Adrenal gland (tissue), 12 donors: Measurements from ENCODE around the gene OBSL1. TPM values are rescaled to one million over a fixed set of nuclear protein-coding genes. Genes with fewer than 3 reads are reported as not detected.

Source experiments
- DNase-seq, 7 donors: peaks; one replicate each; pipeline ENCODE4 v3.0.0-alpha.2; 2019 to 2020
- H3K27ac ChIP-seq, 5 donors: fragments of 200-600 bp; sonication (generic) in 4 of 5; 1 replicate in 3 of 5; 2 replicates in 2 of 5; pipeline versions ENCODE4 v1.5.1 to v1.8.0; 2016 to 2020; ENCODE audit warnings: mild to moderate bottlenecking in 1 of 5
- H3K27me3 ChIP-seq: fragments of 200-600 bp; 2 replicates; pipeline ENCODE4 v1.8.0; 2021
- H3K36me3 ChIP-seq, 2 donors: fragments of 200-600 bp; replicated peaks in 1 of 2; 1 replicate in 1 of 2; 2 replicates in 1 of 2; pipeline versions ENCODE4 v1.5.1 to v1.8.0; 2018 to 2022
- H3K4me1 ChIP-seq, 2 donors: fragments of 200-600 bp; replicated peaks in 1 of 2; 1 replicate in 1 of 2; 2 replicates in 1 of 2; pipeline versions ENCODE4 v1.5.1 to v1.8.0; 2018 to 2021
- H3K4me3 ChIP-seq, 4 donors: fragments of 200-600 bp; sonication (generic) in 3 of 4; one replicate each; pipeline ENCODE4 v1.5.1; 2016 to 2018
- H3K9me3 ChIP-seq, 3 donors: fragments of 200-600 bp; sonication (generic) in 1 of 3; replicated peaks in 1 of 3; 1 replicate in 2 of 3; 2 replicates in 1 of 3; pipeline versions ENCODE4 v1.5.1 to v1.8.0; 2016 to 2021
- CTCF ChIP-seq, 6 experiments: fragments of 450-650 bp in 4 of 6; fragments of 200-600 bp in 2 of 6; sonication (generic) in 1 of 6; IDR thresholded peaks; 1 replicate in 5 of 6; 2 replicates in 1 of 6; pipeline versions ENCODE4 v1.5.1 to v1.8.0; 2016 to 2021; ENCODE audit warnings: antibody characterized with exemption in 6 of 6, mild to moderate bottlenecking in 2 of 6, moderate library complexity in 1 of 6
- POLR2A ChIP-seq, 2 donors: fragments of 450-650 bp; IDR thresholded peaks; one replicate each; pipeline ENCODE4 v1.6.1; 2017; ENCODE audit warnings: antibody characterized with exemption in 2 of 2, mild to moderate bottlenecking in 2 of 2, moderate library complexity in 1 of 2
- WGBS, 4 donors: extraction: QIAGEN DNeasy Blood & Tissue Kit in 2 of 4; methylation state at CpG; one replicate each; pipeline versions ENCODE4 v1.1.5 to v1.1.7; 2013 to 2017; 5-methylcytosine and 5-hydroxymethylcytosine counted together
- intact Hi-C, 2 donors: fragments of 100-400 bp; cut with DNase I; formaldehyde crosslinking; loops; one replicate each; pipeline versions ENCODE4 v1.14.1 to v1.15.0; 2022 to 2023
- polyA plus RNA-seq, 3 donors: library from polyadenylated mRNA; stranded (reverse); fragments of 200-250 nt in 2 of 3; fragments of 350-450 nt in 1 of 3; fragmentation: Illumina TruSeq in 1 of 3; extraction: RNeasy Lipid Tissue Mini Kit (QIAGEN cat#74804) in 1 of 3; gene quantifications; one replicate each; pipeline ENCODE4 v1.2.3, GENCODE V29; 2013 to 2014
- total RNA-seq, 9 donors: library from RNA; depleted of rRNA in 4 of 9; stranded (reverse); fragments of >200 nt in 4 of 9; fragments of 120-200 nt in 1 of 9; fragmentation: NEBNext Ultra II Directional in 1 of 9; extraction: Animal tissue kit (Norgen Biotek cat#: 25700) in 1 of 9; gene quantifications; one replicate each; pipeline versions ENCODE4 v1.1.0 to v1.2.4, GENCODE V29; 2013 to 2023
- donor health status: healthy with polysubstance abuse.
- donor health status: Bipolar disorder and iron deficiency.
- donor health status: DM: yes; HTN: yes; CAD: no.
- donor health status: DM: no; HTN: no; CAD: no.
- donor health status: DM: no; HTN: no; CAD: no.
- donor health status: DM: yes; HTN: yes; CAD: no.

OBSL1 gene
- total and polyA plus RNA-seq, 12 donors, result 63.9 to 427 (median 181) TPM

- TF ChIP-seq CTCF (IDR thresholded peaks at IDR 0.05) (no peak), POLR2A (IDR thresholded peaks at IDR 0.05) (no peak)
- Histone ChIP-seq H3K27ac (peak overlapping the region in 1 of 5 donors; percentile 64), H3K27me3 (peaks cover 9% of the 10 kb centered on the region), H3K36me3 (peaks cover 0 to 35% of the 10 kb centered on the region in 2 donors), H3K4me1 (peaks cover 0 to 6% of the 10 kb centered on the region in 2 donors), H3K4me3 (no peak overlapping the region), H3K9me3 (no peaks in the 10 kb centered on the region)
- no peak for DNase-seq
- 41 to 53% (median 50%) methylated on average over 8 of the region's 8 CpGs for WGBS, 4 donors
- intact Hi-C loops, result no loop called here
Observed at GRCh38 chr2:219507581-219508443, 63.5 kb downstream of the OBSL1 start.

GRCh38 chr2:219506802-219507526, 64.4 kb downstream of the OBSL1 start:
- Histone ChIP-seq H3K27me3 (peaks cover under 1% of the 10 kb centered on the region), H3K36me3 (peaks cover 0 to 35% of the 10 kb centered on the region in 2 donors), H3K9me3 (no peaks in the 10 kb centered on the region), H3K4me3 (no peak overlapping the region), H3K4me1 (peaks cover 0 to 6% of the 10 kb centered on the region in 2 donors), H3K27ac (peak overlapping the region in 1 of 5 donors; percentile 64)
- intact Hi-C loops, result no loop called here
- no peak for TF ChIP-seq POLR2A (IDR thresholded peaks at IDR 0.05)
- no peak for TF ChIP-seq CTCF (IDR thresholded peaks at IDR 0.05)
- DNase-seq, result no peak
- 77 to 89% (median 86%) methylated on average over 11 to 17 of the region's 17 CpGs for WGBS, 4 donors

GRCh38 chr2:219506153-219506801, 65.1 kb downstream of the OBSL1 start:
- no peak for TF ChIP-seq CTCF (IDR thresholded peaks at IDR 0.05)
- TF ChIP-seq POLR2A (IDR thresholded peaks at IDR 0.05), result no peak
- H3K36me3 ChIP-seq, result peaks cover 0 to 35% of the 10 kb centered on the region in 2 donors
- H3K9me3 ChIP-seq, result no peaks in the 10 kb centered on the region
- intact Hi-C loops, result no loop called here
- H3K4me3 ChIP-seq, result no peak overlapping the region
- peaks cover 0 to 6% of the 10 kb centered on the region in 2 donors for H3K4me1 ChIP-seq
- no peaks in the 10 kb centered on the region for H3K27me3 ChIP-seq
- 86 to 92% (median 90%) methylated on average over 17 to 23 of the region's 23 CpGs for WGBS, 4 donors
- no peak for DNase-seq
- H3K27ac ChIP-seq, result peak overlapping the region in 1 of 5 donors; percentile 64

GRCh38 chr2:219505585-219505984, 65.8 kb downstream of the OBSL1 start:
- H3K9me3 ChIP-seq, result no peaks in the 10 kb centered on the region
- DNase-seq, result no peak
- intact Hi-C loops, result no loop called here
- no peaks in the 10 kb centered on the region for H3K27me3 ChIP-seq
- peak overlapping the region in 1 of 5 donors; percentile 64 for H3K27ac ChIP-seq
- peaks cover 0 to 35% of the 10 kb centered on the region in 2 donors for H3K36me3 ChIP-seq
- 80 to 91% (median 89%) methylated on average over 3 to 9 of the region's 9 CpGs for WGBS, 4 donors
- H3K4me1 ChIP-seq, result peaks cover 0 to 6% of the 10 kb centered on the region in 2 donors
- H3K4me3 ChIP-seq, result no peak overlapping the region
- TF ChIP-seq POLR2A (IDR thresholded peaks at IDR 0.05), result no peak
- TF ChIP-seq CTCF (IDR thresholded peaks at IDR 0.05), result no peak
